Stimulated activated CD4-positive, alpha-beta T cell treated with anti-CD3 and anti-CD28 coated beads, Interleukin-2, amount 100 ng/mL, for 48 hours (primary cell): ENCODE results near the gene ARAP2.

ENCODE experiments used
- DNase-seq, 2 donors: peaks; one replicate each; pipeline ENCODE4 v3.0.0-alpha.2; 2020

The ARAP2 gene

DNA sequence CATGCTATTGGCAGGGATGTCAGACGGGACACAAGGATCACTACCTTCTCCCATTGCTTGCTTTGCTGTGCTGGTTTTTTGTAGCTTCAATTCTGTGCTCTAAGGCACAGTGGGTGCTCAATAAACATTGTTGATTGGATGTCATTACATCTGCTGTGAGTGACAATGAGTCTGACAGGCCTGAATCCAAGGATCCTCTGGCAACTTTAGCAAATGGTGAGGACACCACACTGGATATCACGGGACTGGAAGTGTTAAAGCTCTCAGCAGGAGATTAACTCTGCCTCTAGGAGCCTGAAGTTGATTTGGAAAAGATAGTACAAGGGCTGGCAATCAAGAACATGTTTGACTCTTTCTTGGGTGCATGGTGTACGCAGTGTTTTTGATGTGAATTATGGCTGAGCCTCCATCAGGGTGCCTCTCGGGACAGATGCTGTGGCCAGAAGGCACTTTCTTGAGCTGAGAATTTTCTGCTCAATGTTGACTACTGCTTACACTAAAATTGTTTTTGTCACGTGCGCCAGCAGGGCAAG, 217.9 kb downstream of the ARAP2 start:
- no peak for DNase-seq

DNA sequence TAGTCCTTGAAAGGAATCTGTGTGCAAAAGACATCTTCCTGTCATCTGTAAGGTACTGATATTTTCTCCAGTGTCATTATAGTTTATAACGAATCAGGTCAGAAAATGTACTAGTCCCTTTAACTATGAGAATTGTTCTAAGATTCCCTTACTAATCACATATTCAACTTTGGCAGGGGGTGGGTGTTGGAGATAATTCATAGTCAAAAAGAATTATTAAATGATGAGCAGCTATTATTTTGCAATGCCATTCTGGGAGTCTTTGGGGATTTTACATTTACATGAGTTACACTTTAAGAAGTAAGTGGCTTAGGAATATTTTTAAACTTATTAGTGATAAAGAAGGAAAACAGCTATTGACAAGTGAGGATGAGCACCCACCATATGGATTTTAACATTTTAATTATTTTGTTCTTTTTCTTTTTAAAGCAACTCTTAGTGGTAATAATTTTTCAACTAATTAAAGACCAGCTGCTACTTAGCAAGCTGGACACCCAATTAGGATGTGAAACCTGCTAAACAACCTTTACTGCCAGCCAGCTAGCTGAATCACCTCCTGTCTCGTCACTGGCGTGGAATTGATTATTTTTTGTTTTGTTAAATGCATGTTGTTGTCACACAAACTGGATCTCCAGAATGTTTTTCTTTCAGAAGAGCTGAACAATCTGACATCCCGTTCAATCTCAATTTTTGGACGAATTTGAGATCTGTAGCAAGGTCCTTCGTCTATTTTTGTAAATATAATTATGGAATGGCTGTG, 219.2 kb downstream of the ARAP2 start:
- no peak for DNase-seq

DNA sequence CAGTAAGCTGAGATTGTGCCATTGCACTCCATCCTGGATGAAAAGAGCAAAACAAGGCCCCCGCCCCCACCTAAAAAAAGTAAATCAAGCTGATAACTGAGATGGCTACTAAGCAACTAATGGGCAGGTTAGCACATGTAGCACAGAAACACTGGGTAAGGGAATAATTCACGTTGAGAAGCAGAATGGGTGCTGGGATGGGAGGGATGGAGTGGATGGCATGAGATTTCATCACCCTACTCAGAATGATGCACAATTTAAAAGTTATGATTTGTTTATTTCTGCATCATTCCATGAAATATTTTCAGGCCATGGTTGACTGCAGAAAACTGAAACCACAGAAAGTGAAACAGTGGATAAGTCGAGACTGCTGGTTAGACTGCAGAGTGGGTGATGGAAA, 224.0 kb downstream of the ARAP2 start:
- no peak for DNase-seq
